Mesenchymal stem cell (in vitro differentiated cells and primary cell): ENCODE data around the gene RUNX2.

ENCODE experiments used
- DNase-seq: peaks from one replicate; pipeline ENCODE4 v3.0.0-alpha.2; 2013
- H2AFZ ChIP-seq: one replicate; pipeline ENCODE4 v1.6.1; 2013; ENCODE audit warnings: low read depth, mild to moderate bottlenecking, control low read depth, inconsistent platforms, low read length, moderate library complexity
- H2AK5ac ChIP-seq: 2 replicates; pipeline ENCODE4 v1.6.1; 2013; ENCODE audit warnings: low read length, moderate library complexity, mild to moderate bottlenecking, inconsistent platforms; ENCODE audit not compliant: severe bottlenecking
- H2BK120ac ChIP-seq: one replicate; pipeline ENCODE4 v1.6.1; 2013; ENCODE audit warnings: low read depth, mild to moderate bottlenecking, inconsistent platforms, low read length, moderate library complexity
- H2BK12ac ChIP-seq, 2 experiments: one replicate each; pipeline ENCODE4 v1.6.1; 2013; ENCODE audit warnings: inconsistent platforms in 2 of 2, low read length in 2 of 2, mild to moderate bottlenecking in 2 of 2, moderate library complexity in 2 of 2, control low read depth in 1 of 2
- H2BK15ac ChIP-seq: one replicate; pipeline ENCODE4 v1.6.1; 2013; ENCODE audit warnings: mild to moderate bottlenecking, low read depth, inconsistent platforms; ENCODE audit not compliant: poor library complexity, severe bottlenecking
- H2BK5ac ChIP-seq: 2 replicates; pipeline ENCODE4 v1.6.1; 2013; ENCODE audit warnings: low read depth, mild to moderate bottlenecking, low read length, control low read depth, inconsistent platforms; ENCODE audit not compliant: poor library complexity, severe bottlenecking
- H3K14ac ChIP-seq, 2 experiments: one replicate each; pipeline ENCODE4 v1.6.1; 2013; ENCODE audit warnings: inconsistent platforms in 2 of 2, low read length in 2 of 2, control low read depth in 1 of 2, mild to moderate bottlenecking in 1 of 2, moderate library complexity in 1 of 2
- H3K18ac ChIP-seq, 2 experiments: one replicate each; pipeline ENCODE4 v1.6.1; 2013; ENCODE audit warnings: inconsistent platforms in 2 of 2, low read length in 2 of 2, control low read depth in 1 of 2, low read depth in 1 of 2, mild to moderate bottlenecking in 1 of 2
- H3K23ac ChIP-seq, 2 experiments: one replicate each; pipeline ENCODE4 v1.6.1; 2013; ENCODE audit warnings: inconsistent platforms in 2 of 2, low read length in 2 of 2, mild to moderate bottlenecking in 2 of 2, moderate library complexity in 2 of 2, control low read depth in 1 of 2
- H3K27ac ChIP-seq: 2 replicates; pipeline ENCODE4 v1.5.1; 2013; ENCODE audit warnings: mild to moderate bottlenecking, moderate library complexity, low read length, control low read depth, inconsistent platforms; ENCODE audit not compliant: poor library complexity, severe bottlenecking
- H3K27me3 ChIP-seq, 2 experiments: 2 replicates each; pipeline versions ENCODE4 v1.6.1 to v1.7.0; 2013; ENCODE audit warnings: low read length in 2 of 2, mild to moderate bottlenecking in 2 of 2, moderate library complexity in 2 of 2, control low read depth in 1 of 2, inconsistent platforms in 1 of 2; ENCODE audit not compliant: control insufficient read depth in 1 of 2, insufficient read depth in 1 of 2
- H3K36me3 ChIP-seq, 2 experiments: 2 replicates each; pipeline versions ENCODE4 v1.6.1 to v1.7.0; 2013; ENCODE audit warnings: low read length in 2 of 2, control low read depth in 1 of 2, inconsistent platforms in 1 of 2, low read depth in 1 of 2, mild to moderate bottlenecking in 1 of 2; ENCODE audit not compliant: insufficient read depth in 2 of 2, control insufficient read depth in 1 of 2
- H3K4ac ChIP-seq, 2 experiments: one replicate each; pipeline ENCODE4 v1.6.1; 2013; ENCODE audit warnings: inconsistent platforms in 2 of 2, low read length in 2 of 2, mild to moderate bottlenecking in 2 of 2, moderate library complexity in 2 of 2, control low read depth in 1 of 2, low read depth in 1 of 2
- H3K4me1 ChIP-seq: 2 replicates; pipeline ENCODE4 v1.6.1; 2013; ENCODE audit warnings: low read depth, low read length, control low read depth; ENCODE audit not compliant: control insufficient read depth, insufficient read depth
- H3K4me2 ChIP-seq: 2 replicates; pipeline ENCODE4 v1.6.1; 2013; ENCODE audit warnings: low read length, mild to moderate bottlenecking, inconsistent platforms; ENCODE audit not compliant: poor library complexity, severe bottlenecking
- H3K4me3 ChIP-seq, 2 experiments: 2 replicates each; pipeline versions ENCODE4 v1.5.1 to v1.7.0; 2013; ENCODE audit warnings: low read length in 2 of 2, mild to moderate bottlenecking in 2 of 2, control low read depth in 1 of 2, low read depth in 1 of 2; ENCODE audit not compliant: insufficient read depth in 1 of 2
- H3K79me1 ChIP-seq: replicated peaks from 2 replicates; pipeline ENCODE4 v1.6.1; 2013; ENCODE audit warnings: mild to moderate bottlenecking, control low read depth, low read length, inconsistent platforms; ENCODE audit not compliant: poor library complexity, severe bottlenecking
- H3K9ac ChIP-seq: 2 replicates; pipeline ENCODE4 v1.7.0; 2013; ENCODE audit warnings: mild to moderate bottlenecking, low read length, moderate library complexity
- H3K9me3 ChIP-seq: 2 replicates; pipeline ENCODE4 v1.7.0; 2013; ENCODE audit warnings: mild to moderate bottlenecking, low read length; ENCODE audit not compliant: control insufficient read depth
- H4K8ac ChIP-seq: one replicate; pipeline ENCODE4 v1.6.1; 2013; ENCODE audit warnings: inconsistent platforms, mild to moderate bottlenecking, low read length, moderate library complexity
- H4K91ac ChIP-seq: one replicate; pipeline ENCODE4 v1.6.1; 2013; ENCODE audit warnings: mild to moderate bottlenecking, low read length, inconsistent platforms
- WGBS: methylation state at CpG from one replicate; pipeline ENCODE4 v1.1.7; 2013; ENCODE audit warnings: mixed read lengths; 5-methylcytosine and 5-hydroxymethylcytosine counted together

RUNX2 gene

DNA sequence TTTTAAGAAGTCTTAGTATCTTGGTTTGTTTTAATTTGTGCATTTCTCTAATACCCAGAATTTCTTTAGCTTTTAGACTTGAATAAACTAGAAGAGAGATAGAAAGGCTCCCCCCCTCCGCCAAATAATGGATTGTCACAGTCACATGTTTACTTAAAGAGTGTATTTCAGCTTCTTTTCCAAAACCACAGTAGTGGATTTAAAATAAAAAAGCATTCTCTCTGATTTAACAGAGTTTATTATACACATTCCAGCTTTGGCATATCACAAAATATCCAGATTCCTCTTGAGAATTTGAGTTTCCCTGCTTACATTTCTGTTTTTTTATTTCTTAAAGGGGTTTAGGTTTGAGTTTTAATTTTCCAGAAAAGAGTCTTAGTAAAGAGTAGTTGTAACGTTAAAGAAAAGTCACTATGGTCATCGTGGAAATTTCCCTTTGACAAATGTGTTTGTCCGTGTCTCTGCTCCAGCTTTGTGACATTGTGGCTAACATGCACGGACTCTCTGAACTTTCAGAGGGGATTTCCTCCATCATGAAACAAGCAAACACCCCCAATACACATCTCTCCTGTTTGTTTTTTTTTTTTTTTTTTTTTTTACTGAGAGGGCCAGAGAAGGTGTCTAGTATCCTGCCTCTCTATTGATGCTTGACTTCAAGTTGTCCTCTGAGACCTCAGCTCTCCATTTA, 163.1 kb downstream of the RUNX2 start:
- Histone ChIP-seq H2AFZ (no peak overlapping the region), H2BK15ac (no peak overlapping the region), H3K36me3 (peaks cover 6 to 10% of the 10 kb centered on the region in 2 experiments), H3K4ac (no peak overlapping the region), H3K79me1 (peaks cover 5% of the 10 kb centered on the region), H3K4me1 (peaks cover 6% of the 10 kb centered on the region), H2AK5ac (no peak overlapping the region), H3K9ac (no peak overlapping the region), H3K27me3 (no peaks in the 10 kb centered on the region), H4K91ac (no peak overlapping the region), H3K14ac (no peak overlapping the region), H3K9me3 (no peaks in the 10 kb centered on the region), H2BK120ac (no peak overlapping the region), H3K4me3 (no peak overlapping the region), H3K27ac (no peak overlapping the region), H3K18ac (no peak overlapping the region), H2BK5ac (no peak overlapping the region), H3K23ac (no peak overlapping the region), H3K4me2 (no peak overlapping the region), H2BK12ac (no peak overlapping the region), H4K8ac (no peak overlapping the region)
- DNase-seq, result peak; percentile 60
- 83% methylated on average over 4 of the region's 5 CpGs for WGBS

DNA sequence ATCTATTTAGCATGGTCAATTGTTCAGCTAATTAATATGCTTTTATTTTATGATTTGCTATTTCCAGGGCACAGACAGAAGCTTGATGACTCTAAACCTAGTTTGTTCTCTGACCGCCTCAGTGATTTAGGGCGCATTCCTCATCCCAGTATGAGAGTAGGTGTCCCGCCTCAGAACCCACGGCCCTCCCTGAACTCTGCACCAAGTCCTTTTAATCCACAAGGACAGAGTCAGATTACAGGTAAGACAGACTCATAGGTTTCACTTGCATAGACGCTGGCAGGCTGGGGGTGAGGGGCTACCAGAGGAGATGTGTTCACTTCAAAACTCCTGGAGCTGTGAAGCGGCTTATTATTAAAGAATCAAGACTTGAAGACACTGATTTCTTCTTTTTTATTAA, 163.7 kb downstream of the RUNX2 start:
- H3K14ac ChIP-seq, result peak overlapping the region in 1 of 2 experiments; percentile 62
- H3K23ac ChIP-seq, result no peak overlapping the region
- peaks cover 7% of the 10 kb centered on the region for H3K79me1 ChIP-seq
- H2BK15ac ChIP-seq, result no peak overlapping the region
- no peak overlapping the region for H3K4me3 ChIP-seq
- 100% methylated on average over 3 of the region's 6 CpGs for WGBS
- no peaks in the 10 kb centered on the region for H3K27me3 ChIP-seq
- H3K4me1 ChIP-seq, result peaks cover 6% of the 10 kb centered on the region
- H2BK120ac ChIP-seq, result no peak overlapping the region
- H4K91ac ChIP-seq, result no peak overlapping the region
- no peak overlapping the region for H2BK12ac ChIP-seq
- no peak overlapping the region for H3K18ac ChIP-seq
- H3K36me3 ChIP-seq, result peaks cover 6 to 10% of the 10 kb centered on the region in 2 experiments
- no peak overlapping the region for H4K8ac ChIP-seq
- H3K9ac ChIP-seq, result no peak overlapping the region
- H2AK5ac ChIP-seq, result no peak overlapping the region
- H3K9me3 ChIP-seq, result no peaks in the 10 kb centered on the region
- no peak overlapping the region for H2AFZ ChIP-seq
- no peak overlapping the region for H3K4me2 ChIP-seq
- H3K27ac ChIP-seq, result no peak overlapping the region
- H2BK5ac ChIP-seq, result no peak overlapping the region
- no peak for DNase-seq
- H3K4ac ChIP-seq, result no peak overlapping the region

GRCh38 chr6:45493761-45494160, 165.6 kb downstream of the RUNX2 start:
- WGBS, result 78% methylated on average over 2 of the region's 2 CpGs
- Histone ChIP-seq H3K27me3 (no peaks in the 10 kb centered on the region), H3K4me2 (no peak overlapping the region), H3K9ac (no peak overlapping the region), H2BK120ac (no peak overlapping the region), H3K4me3 (no peak overlapping the region), H2BK5ac (no peak overlapping the region), H2AK5ac (no peak overlapping the region), H2BK12ac (no peak overlapping the region), H3K4ac (no peak overlapping the region), H4K91ac (peak overlapping the region; percentile 89), H3K36me3 (peaks cover 6 to 10% of the 10 kb centered on the region in 2 experiments), H4K8ac (no peak overlapping the region), H2BK15ac (no peak overlapping the region), H3K9me3 (no peaks in the 10 kb centered on the region), H2AFZ (no peak overlapping the region), H3K27ac (no peak overlapping the region), H3K18ac (no peak overlapping the region), H3K14ac (no peak overlapping the region), H3K79me1 (peaks cover 12% of the 10 kb centered on the region), H3K23ac (no peak overlapping the region), H3K4me1 (peaks cover 6% of the 10 kb centered on the region)
- DNase-seq, result peak; percentile 45

GRCh38 chr6:45494416-45495135, 166.4 kb downstream of the RUNX2 start:
- Histone ChIP-seq H2BK12ac (no peak overlapping the region), H3K4me3 (no peak overlapping the region), H3K4me2 (no peak overlapping the region), H3K14ac (no peak overlapping the region), H4K8ac (no peak overlapping the region), H3K79me1 (peaks cover 15% of the 10 kb centered on the region), H3K4me1 (peaks cover 6% of the 10 kb centered on the region), H3K27me3 (no peaks in the 10 kb centered on the region), H3K27ac (no peak overlapping the region), H3K23ac (no peak overlapping the region), H2AFZ (no peak overlapping the region), H3K18ac (no peak overlapping the region), H2BK120ac (no peak overlapping the region), H4K91ac (no peak overlapping the region), H3K36me3 (peaks cover 6 to 10% of the 10 kb centered on the region in 2 experiments), H3K9ac (no peak overlapping the region), H3K9me3 (no peaks in the 10 kb centered on the region), H2BK15ac (no peak overlapping the region), H3K4ac (no peak overlapping the region), H2BK5ac (no peak overlapping the region), H2AK5ac (no peak overlapping the region)
- DNase-seq, result no peak
- WGBS, result 89% methylated on average over 2 of the region's 3 CpGs
